GM23248 (cell line): Measurements from ENCODE around the gene C3orf70. TPM values are rescaled to one million over a fixed set of nuclear protein-coding genes. Genes with fewer than 3 reads are reported as not detected.

Experiments used
- DNase-seq: peaks from one replicate; pipeline ENCODE4 v3.0.0-alpha.2; 2015
- H2AFZ ChIP-seq: fragments of 200-600 bp; sonication (generic); 2 replicates; pipeline ENCODE4 v1.6.1; 2016; ENCODE audit warnings: antibody characterized with exemption
- H3F3A ChIP-seq: fragments of 200-600 bp; sonication (generic); 2 replicates; pipeline ENCODE4 v1.6.1; 2016; ENCODE audit warnings: mild to moderate bottlenecking, antibody characterized with exemption, mixed run types; ENCODE audit not compliant: insufficient read depth
- H3K27ac ChIP-seq: fragments of 200-600 bp; sonication (generic); 2 replicates; pipeline ENCODE4 v1.5.1; 2016; ENCODE audit warnings: mild to moderate bottlenecking
- H3K27me3 ChIP-seq: fragments of 200-600 bp; sonication (generic); replicated peaks from 2 replicates; pipeline ENCODE4 v1.6.1; 2016; ENCODE audit warnings: mild to moderate bottlenecking; ENCODE audit not compliant: insufficient read depth
- H3K36me3 ChIP-seq: fragments of 200-600 bp; sonication (generic); 2 replicates; pipeline ENCODE4 v1.6.1; 2016; ENCODE audit warnings: low read depth, mild to moderate bottlenecking
- H3K4me1 ChIP-seq: fragments of 200-600 bp; sonication (generic); 2 replicates; pipeline ENCODE4 v1.6.1; 2016; ENCODE audit warnings: mild to moderate bottlenecking; ENCODE audit not compliant: insufficient read depth
- H3K4me2 ChIP-seq: fragments of 200-600 bp; sonication (generic); one replicate; pipeline ENCODE4 v1.6.1; 2016; ENCODE audit warnings: mild to moderate bottlenecking; ENCODE audit not compliant: unreplicated experiment
- H3K4me3 ChIP-seq: fragments of 200-600 bp; sonication (generic); 2 replicates; pipeline ENCODE4 v1.5.1; 2016; ENCODE audit warnings: mild to moderate bottlenecking
- H3K79me2 ChIP-seq: fragments of 200-600 bp; sonication (generic); 2 replicates; pipeline ENCODE4 v1.6.1; 2016; ENCODE audit warnings: mild to moderate bottlenecking; ENCODE audit not compliant: insufficient read depth
- H3K9ac ChIP-seq: fragments of 200-600 bp; sonication (generic); 2 replicates; pipeline ENCODE4 v1.6.1; 2016; ENCODE audit warnings: mild to moderate bottlenecking
- H3K9me2 ChIP-seq: fragments of 200-600 bp; sonication (generic); 2 replicates; pipeline ENCODE4 v1.6.1; 2016; ENCODE audit warnings: mixed run types, mild to moderate bottlenecking, moderate library complexity; ENCODE audit not compliant: insufficient read depth
- H3K9me3 ChIP-seq: fragments of 200-600 bp; sonication (generic); one replicate; pipeline ENCODE4 v1.6.1; 2017; ENCODE audit warnings: low read depth
- H4K20me1 ChIP-seq: fragments of 200-600 bp; sonication (generic); 2 replicates; pipeline ENCODE4 v1.6.0; 2016; ENCODE audit not compliant: insufficient read depth
- EZH2 ChIP-seq: fragments of 200-600 bp; sonication (generic); IDR thresholded peaks from 2 replicates; pipeline ENCODE4 v1.6.1; 2018; ENCODE audit warnings: antibody characterized with exemption, mild to moderate bottlenecking; ENCODE audit not compliant: insufficient read depth, poor library complexity, severe bottlenecking
- EZH2phosphoT487 ChIP-seq: fragments of 200-600 bp; sonication (generic); IDR thresholded peaks from 2 replicates; pipeline ENCODE4 v1.6.1; 2018; ENCODE audit warnings: antibody characterized with exemption, moderate library complexity, mild to moderate bottlenecking, low read depth; ENCODE audit not compliant: insufficient read depth
- WGBS, 2 experiments: methylation state at CpG; one replicate each; pipeline ENCODE4 v1.1.6; 2015 to 2017; ENCODE audit warnings: low lambda C conversion rate in 2 of 2, low coverage in 1 of 2; ENCODE audit errors: missing lambda C conversion rate in 2 of 2; 5-methylcytosine and 5-hydroxymethylcytosine counted together
- in situ Hi-C: fragments of 300-500 bp; cut with MboI; formaldehyde crosslinking; loops from 2 replicates; pipeline ENCODE4 v1.15.0; 2020
- polyA plus RNA-seq: library from polyadenylated mRNA; unstranded; fragments of >200 nt; fragmentation: Nextera tagmentation; extraction: Ambion mirVana; gene quantifications from 2 replicates; pipeline ENCODE4 v1.2.1, GENCODE V29; 2016
- total RNA-seq: library from RNA; depleted of rRNA; stranded (reverse); fragments of >200 nt; shearing (Covaris generic); gene quantifications from 2 replicates; pipeline ENCODE4 v1.2.3, GENCODE V29; 2014

C3orf70 gene
- total and polyA plus RNA-seq, 2 experiments from 2014 or later, result not detected

DNA sequence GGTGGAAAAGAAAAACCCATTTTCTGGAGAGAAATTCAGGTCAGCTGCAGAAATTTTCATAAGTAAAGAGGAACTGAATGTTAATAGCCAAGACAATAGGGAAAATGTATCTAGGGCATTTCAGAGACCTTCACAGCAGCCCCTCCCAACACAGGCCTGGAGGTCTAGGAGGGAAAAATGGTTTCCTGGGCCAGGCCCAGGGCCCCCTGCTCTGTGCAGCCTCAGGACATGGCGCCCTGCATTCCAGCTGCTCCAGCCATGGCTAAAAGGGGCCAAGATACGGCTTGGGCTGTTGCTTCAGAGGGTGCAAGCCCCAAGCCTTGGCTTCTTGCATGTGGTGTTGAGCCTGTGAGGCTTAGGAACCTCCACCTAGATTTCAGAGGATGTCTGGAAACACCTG, 92.2 kb downstream of the C3orf70 start:
- H3K9me2 ChIP-seq, result no peaks in the 10 kb centered on the region
- TF ChIP-seq EZH2 (no peak), EZH2phosphoT487 (no peak)
- DNase-seq, result no peak
- no peak overlapping the region for H3K27ac ChIP-seq
- H3K4me1 ChIP-seq, result no peaks in the 10 kb centered on the region
- H2AFZ ChIP-seq, result no peak overlapping the region
- no peaks in the 10 kb centered on the region for H4K20me1 ChIP-seq
- 0 out of 2 replicates have a peak, but pooled peaks cover 5% of the 10 kb centered on the region for H3K36me3 ChIP-seq
- H3K9ac ChIP-seq, result no peak overlapping the region
- H3K9me3 ChIP-seq, result no peaks in the 10 kb centered on the region
- in situ Hi-C loops, result no loop called here
- H3K4me3 ChIP-seq, result no peak overlapping the region
- H3K4me2 ChIP-seq, result no peak overlapping the region
- no peaks in the 10 kb centered on the region for H3F3A ChIP-seq
- WGBS, 2 experiments, result 52 to 56% methylated on average over 2 of the region's 2 CpGs
- H3K79me2 ChIP-seq, result no peaks in the 10 kb centered on the region
- H3K27me3 ChIP-seq, result no peaks in the 10 kb centered on the region

DNA sequence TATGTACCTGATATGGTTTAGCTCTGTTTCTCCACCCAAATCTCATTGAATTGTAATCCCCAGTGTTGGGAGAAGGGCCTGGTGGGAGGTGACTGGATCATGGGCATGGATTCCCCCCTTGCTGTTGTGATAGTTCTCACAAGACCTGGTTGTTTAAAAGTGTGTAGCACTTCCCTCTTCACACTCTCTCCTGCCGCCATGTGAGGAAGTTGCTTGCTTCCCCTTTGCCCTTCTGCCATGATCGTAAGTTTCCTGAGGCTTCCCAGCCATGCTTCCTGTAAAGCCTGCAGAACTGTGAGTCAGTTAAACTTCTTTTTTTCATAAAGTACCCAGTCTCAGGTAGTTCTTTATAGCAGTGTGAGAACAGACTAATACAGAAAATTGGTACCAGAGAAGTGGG, 93.1 kb downstream of the C3orf70 start:
- H3K4me2 ChIP-seq, result no peak overlapping the region
- no peaks in the 10 kb centered on the region for H3K27me3 ChIP-seq
- TF ChIP-seq EZH2 (no peak), EZH2phosphoT487 (no peak)
- H3K4me1 ChIP-seq, result no peaks in the 10 kb centered on the region
- 75 to 94% methylated on average over 2 of the region's 2 CpGs for WGBS, 2 experiments
- H3K79me2 ChIP-seq, result no peaks in the 10 kb centered on the region
- H3K9ac ChIP-seq, result no peak overlapping the region
- H4K20me1 ChIP-seq, result no peaks in the 10 kb centered on the region
- no peak overlapping the region for H3K27ac ChIP-seq
- no peaks in the 10 kb centered on the region for H3F3A ChIP-seq
- DNase-seq, result no peak
- H2AFZ ChIP-seq, result no peak overlapping the region
- no peaks in the 10 kb centered on the region for H3K9me3 ChIP-seq
- 0 out of 2 replicates have a peak, but pooled peaks cover 5% of the 10 kb centered on the region for H3K36me3 ChIP-seq
- in situ Hi-C loops, result no loop called here
- H3K4me3 ChIP-seq, result no peak overlapping the region
- H3K9me2 ChIP-seq, result no peaks in the 10 kb centered on the region

GRCh38 chr3:185058796-185059195, 94.1 kb downstream of the C3orf70 start:
- Histone ChIP-seq H3K9me2 (no peaks in the 10 kb centered on the region), H2AFZ (no peak overlapping the region), H3K9ac (no peak overlapping the region), H3K79me2 (no peaks in the 10 kb centered on the region), H3K27ac (no peak overlapping the region), H3F3A (no peaks in the 10 kb centered on the region), H3K9me3 (no peaks in the 10 kb centered on the region), H3K4me3 (no peak overlapping the region), H4K20me1 (no peaks in the 10 kb centered on the region), H3K4me1 (no peaks in the 10 kb centered on the region), H3K36me3 (0 out of 2 replicates have a peak, but pooled peaks cover 5% of the 10 kb centered on the region), H3K27me3 (no peaks in the 10 kb centered on the region), H3K4me2 (no peak overlapping the region)
- WGBS, 2 experiments, result 23 to 28% methylated on average over 2 of the region's 2 CpGs
- TF ChIP-seq EZH2phosphoT487 (no peak), EZH2 (no peak)
- DNase-seq, result no peak
- in situ Hi-C loops, result no loop called here

DNA sequence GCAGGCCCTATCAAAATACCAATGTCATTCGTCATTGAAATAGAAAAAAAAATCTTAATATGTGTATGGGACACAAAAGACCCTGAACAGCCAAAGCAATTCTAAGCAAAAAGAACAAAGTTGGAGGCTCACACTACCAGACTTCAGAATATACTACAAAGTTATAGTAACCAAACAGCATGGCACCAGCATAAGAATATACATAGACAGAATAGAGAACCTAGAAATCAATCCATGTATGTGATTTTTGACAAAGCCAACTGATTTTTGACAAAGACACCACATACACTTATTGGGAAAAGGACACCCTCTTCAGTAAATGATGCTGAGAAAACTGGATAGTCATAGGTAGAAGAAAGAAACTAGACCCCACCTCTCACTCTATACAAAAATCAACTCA, 95.0 kb downstream of the C3orf70 start:
- TF ChIP-seq EZH2, result no peak
- no peak for TF ChIP-seq EZH2phosphoT487
- Histone ChIP-seq H3K4me2 (no peak overlapping the region), H3K4me3 (no peak overlapping the region), H3K9me2 (no peaks in the 10 kb centered on the region), H4K20me1 (no peaks in the 10 kb centered on the region), H3K9me3 (no peaks in the 10 kb centered on the region), H3K4me1 (no peaks in the 10 kb centered on the region), H3K79me2 (no peaks in the 10 kb centered on the region), H3K36me3 (0 out of 2 replicates have a peak, but pooled peaks cover 5% of the 10 kb centered on the region), H3K9ac (no peak overlapping the region), H2AFZ (no peak overlapping the region), H3F3A (no peaks in the 10 kb centered on the region), H3K27ac (no peak overlapping the region), H3K27me3 (no peaks in the 10 kb centered on the region)
- no peak for DNase-seq
- in situ Hi-C loops, result no loop called here
- 92 to 100% methylated on average over 1 of the region's 1 CpG for WGBS, 2 experiments

DNA sequence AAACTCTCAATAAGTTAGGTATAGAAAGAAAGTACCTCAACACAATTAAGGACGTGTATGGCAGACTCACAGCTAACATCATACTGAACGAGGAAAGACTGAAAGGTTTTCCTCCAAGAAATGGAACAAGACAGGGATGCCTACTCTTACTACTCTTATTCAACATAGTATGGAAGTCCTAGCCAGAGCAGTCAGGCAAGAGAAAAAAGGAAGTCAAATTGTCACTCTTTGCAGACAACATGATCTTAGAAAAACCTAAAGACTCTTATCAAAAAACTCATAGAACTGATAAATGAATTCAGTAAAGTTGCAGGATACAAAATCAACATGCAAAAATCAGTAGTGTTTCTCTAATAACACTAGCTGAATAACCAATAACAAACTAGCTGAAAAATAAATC, 96.0 kb downstream of the C3orf70 start:
- no peak overlapping the region for H3K4me3 ChIP-seq
- no peaks in the 10 kb centered on the region for H4K20me1 ChIP-seq
- no peaks in the 10 kb centered on the region for H3K9me3 ChIP-seq
- TF ChIP-seq EZH2, result no peak
- H2AFZ ChIP-seq, result no peak overlapping the region
- no peak overlapping the region for H3K27ac ChIP-seq
- no peaks in the 10 kb centered on the region for H3F3A ChIP-seq
- in situ Hi-C loops, result no loop called here
- no peaks in the 10 kb centered on the region for H3K27me3 ChIP-seq
- H3K79me2 ChIP-seq, result no peaks in the 10 kb centered on the region
- no peaks in the 10 kb centered on the region for H3K4me1 ChIP-seq
- H3K4me2 ChIP-seq, result no peak overlapping the region
- H3K9me2 ChIP-seq, result no peaks in the 10 kb centered on the region
- no peak for DNase-seq
- H3K9ac ChIP-seq, result no peak overlapping the region
- peaks cover 5% of the 10 kb centered on the region; the same call in 1 of the 2 replicates for H3K36me3 ChIP-seq
- WGBS, 2 experiments, result 96 to 98% methylated on average over 2 of the region's 2 CpGs
